NCI-H128 (cell line): ENCODE results near the gene DOCK9.

ENCODE experiments used
- DNase-seq: peaks from one replicate; lab custom pipeline; 2025; ENCODE audit not compliant: unreplicated experiment; lab: John Stamatoyannopoulos, UW

DOCK9 gene

DNA sequence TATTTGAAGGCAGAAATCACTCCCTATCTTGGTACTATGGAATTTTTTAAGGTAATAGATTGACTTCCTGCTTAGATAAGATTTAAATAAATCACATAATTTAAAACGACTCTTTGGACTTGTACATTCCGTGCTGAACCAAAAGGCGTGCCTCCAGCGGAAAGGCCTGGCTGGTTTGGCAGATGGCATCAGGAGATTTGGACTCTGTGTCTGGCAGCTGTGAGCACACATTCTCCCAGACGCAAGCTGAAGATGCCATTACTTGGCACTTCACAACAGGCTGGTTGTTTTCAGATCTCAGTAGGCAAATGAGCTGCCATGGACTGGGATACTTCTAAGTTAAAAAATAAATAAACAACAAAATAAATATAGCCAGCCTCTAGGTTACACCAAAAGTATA lies 120.9 kb downstream of the DOCK9 start:
- no peak for DNase-seq

DNA sequence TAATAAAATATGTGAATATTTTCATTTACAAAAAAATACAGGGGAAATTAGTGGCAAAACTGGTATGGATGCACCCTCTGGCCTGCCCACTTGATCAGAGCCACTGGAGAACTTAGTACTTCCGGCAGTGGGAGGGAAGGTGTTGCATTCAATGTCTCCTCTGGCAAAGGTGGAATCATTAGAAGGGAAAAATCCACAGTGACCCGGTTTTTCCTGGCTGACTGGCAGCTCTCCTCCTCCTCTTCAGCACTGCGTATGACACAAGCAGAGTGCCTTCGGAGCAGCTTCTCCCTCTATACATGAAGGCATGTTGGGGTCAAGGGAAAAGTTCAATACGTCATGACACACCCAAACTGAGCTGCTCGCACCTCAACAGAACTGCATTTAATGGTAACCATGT lies 123.4 kb downstream of the DOCK9 start:
- DNase-seq: no peak

DNA sequence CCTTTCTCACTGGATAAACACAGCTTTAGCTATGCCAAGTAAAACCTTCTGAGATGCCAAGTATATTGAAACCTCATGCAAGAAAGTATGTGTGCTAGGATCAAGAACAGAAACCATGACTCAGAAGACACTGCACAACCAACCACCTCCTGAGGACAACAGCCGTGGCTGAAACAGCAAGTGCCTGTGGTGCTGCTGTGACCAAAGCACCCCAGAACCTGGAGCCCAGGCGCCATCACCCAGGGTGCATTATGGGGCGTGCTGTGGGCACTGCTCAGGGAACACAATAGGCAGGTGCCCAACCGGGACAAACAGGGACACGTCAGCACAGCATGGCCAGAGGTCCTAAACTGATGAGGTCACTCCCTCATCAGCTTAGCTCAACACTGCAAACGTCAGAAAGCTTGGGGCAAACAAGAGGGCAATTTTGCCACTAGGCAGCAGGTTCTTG lies 124.1 kb downstream of the DOCK9 start:
- DNase-seq: no peak

DNA sequence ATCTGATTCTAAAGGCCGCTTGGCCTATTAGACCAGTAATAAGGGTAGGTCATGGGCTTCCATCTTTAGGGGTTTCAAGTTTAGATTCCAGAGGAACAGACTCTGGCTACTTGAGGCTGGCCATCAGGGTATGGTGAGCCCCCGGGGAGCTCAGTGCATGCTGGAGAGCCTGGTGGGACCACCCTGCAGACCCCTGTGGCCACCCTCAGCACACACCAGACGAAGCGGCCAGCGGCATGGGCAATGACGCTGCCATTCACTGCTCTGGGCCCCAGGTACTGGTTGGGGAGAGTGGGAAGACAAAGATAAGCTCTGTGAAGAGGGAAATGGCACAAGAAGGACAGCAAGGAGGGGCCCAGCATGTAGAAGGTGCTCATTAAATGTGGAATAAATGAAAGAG lies 126.6 kb downstream of the DOCK9 start:
- DNase-seq: no peak

DNA sequence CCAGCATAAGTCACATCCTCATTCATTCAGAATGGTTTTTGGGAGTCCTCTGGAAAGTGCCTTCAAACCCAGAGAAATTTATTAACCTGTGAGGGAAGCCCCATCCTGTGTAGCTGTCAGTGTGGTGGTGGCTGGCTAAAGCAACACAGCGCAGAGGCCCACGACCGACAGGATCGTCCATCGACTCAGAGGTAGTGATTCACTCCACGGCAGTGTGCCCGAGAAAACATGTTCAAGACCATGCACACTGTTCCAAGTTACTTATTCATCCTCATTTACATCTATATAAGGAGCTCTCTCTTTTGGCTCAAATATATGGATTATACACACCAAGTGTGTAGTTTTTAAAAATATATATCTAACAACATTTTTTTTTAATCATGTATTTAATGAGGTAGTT lies 129.1 kb downstream of the DOCK9 start:
- DNase-seq: no peak

DNA sequence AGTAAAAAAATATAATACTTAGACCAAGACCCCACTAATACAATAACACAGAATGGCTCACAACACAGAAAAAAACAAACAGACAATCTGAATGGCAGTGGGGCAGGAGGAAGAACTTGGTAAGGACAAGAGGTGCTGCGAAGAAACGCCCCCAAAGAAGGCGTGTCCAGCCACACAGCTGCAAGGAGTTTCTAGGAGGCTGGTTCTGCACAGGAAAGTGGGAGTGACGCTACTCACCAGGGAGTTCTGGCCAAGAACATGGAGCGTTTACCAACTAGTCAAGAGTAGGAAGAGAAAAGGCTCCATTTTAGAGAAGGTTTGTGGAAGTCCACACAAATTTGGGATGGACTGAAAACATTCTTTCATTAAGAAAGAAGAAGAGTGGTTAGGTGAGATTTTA lies 130.1 kb downstream of the DOCK9 start:
- DNase-seq: no peak

DNA sequence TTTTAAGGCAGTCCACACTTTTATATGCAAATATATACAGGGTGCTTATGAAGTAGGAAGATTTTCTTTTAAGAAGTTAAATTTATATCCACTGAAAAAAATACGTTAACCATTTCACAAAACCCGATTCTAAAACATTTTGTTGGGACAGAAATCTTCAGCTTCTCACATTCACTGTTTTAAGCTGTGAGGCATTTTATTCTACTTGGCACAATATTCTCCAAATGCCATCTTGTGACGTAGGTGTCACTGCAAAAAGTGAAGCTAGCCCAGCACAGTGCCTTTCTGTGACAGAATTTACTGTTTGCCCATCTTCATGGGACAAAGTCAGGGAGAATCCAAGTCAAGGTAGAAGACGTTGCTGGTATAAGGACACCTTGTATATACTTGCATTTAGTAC lies 130.9 kb downstream of the DOCK9 start:
- no peak for DNase-seq

DNA sequence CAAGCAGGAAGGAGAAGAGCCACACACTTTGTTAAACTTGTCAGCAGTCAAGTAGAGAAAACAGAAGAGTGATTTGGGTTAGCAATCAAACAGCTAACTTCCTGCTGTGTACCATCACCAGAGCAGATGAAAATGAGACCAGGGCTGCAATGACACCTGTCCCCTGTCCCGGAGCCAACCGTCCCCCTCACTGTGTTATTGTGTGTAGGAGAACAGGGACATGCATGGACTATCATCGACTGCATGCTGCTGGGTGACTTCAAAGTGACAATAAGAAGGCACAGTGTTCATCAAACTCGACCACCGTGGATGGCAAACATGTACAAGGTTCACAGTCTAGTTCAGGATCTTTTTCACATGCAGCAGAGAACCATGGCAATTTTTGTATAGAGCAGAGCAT lies 131.3 kb downstream of the DOCK9 start:
- no peak for DNase-seq

DNA sequence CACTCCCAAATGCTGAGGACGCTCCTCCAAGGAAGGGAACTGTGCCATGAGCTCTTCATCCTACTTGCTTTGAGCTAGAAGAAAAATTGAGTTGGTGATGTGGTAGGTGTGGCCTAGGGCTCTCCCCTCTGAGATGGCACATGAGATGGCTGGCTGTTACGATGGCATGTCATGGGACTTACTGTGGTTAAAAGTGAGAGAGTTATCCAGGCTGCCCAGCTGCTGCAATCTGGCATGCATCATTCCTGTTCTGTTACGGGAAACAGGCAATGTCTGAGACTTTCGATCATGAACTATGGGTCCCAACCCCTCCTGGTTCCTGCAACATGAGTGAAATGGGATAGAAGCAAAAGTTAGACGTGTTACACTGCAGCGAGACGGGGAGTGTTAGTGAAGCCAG lies 132.1 kb downstream of the DOCK9 start:
- DNase-seq: no peak

DNA sequence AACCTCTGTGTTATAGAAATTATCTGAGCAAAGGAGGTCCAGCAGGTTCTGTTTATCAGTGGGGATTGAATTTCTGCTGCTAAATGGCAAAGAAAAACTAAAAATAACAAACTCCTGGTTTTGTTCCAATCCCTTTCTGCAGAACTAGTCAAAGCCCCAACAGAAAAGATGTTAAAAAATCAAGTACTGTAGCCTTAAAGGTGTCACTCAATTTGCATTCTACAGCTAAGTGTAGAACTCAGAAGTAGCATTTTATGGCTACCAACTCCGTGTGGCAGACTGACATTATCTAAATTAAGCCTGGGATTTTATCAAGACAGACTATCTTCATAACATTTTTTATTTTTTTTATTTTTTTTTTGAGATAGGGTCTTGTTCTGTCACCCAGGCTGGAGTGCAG lies 133.8 kb downstream of the DOCK9 start:
- DNase-seq: no peak

DNA sequence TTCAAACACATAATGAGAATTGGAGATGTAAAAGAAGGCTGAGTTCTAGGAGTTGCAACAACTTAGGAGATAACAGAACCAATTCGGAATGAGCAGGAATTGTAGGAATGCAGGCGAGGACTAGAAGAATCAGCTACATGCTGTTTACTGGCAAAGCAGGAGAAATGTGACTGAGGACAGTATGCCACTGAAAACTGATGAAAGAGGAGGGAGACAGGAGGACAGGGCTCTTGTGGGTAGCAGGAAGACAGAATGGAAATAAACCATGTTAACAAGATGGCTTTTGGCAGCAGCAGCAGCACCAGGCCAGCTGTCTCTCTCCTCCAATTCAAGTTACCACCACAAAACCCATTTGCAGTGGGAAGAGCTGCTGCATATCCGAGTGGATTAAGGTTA lies 134.4 kb downstream of the DOCK9 start:
- DNase-seq: no peak

DNA sequence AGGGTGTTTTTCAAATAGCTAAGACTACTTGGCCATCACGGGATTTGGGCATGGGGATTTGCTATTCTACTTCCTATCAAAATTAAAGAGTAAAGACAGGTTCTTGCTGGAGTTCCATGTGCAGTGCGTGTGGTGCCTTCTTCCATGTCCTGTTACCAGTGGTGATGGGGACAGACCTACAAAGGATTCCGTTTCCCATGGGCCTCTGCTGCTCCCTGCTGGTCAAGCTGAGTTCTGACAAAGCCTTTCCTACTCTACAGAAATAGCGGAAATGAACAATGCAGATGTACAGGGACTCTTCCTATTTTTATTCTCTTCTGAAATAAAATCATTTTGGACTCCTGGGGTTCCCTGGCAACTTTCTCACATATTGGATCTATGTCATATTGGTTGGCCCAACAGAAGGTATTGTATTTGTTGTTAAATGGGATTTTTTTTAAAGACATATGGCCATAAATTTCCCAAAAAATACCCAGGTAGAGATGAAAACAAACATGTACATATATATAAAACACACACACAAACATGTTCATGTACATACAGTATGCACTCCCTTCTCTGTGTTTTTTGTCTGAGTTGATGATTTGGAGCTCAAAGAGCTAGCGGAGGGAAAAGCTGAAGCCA lies 134.9 kb downstream of the DOCK9 start:
- peak; percentile 11 for DNase-seq

DNA sequence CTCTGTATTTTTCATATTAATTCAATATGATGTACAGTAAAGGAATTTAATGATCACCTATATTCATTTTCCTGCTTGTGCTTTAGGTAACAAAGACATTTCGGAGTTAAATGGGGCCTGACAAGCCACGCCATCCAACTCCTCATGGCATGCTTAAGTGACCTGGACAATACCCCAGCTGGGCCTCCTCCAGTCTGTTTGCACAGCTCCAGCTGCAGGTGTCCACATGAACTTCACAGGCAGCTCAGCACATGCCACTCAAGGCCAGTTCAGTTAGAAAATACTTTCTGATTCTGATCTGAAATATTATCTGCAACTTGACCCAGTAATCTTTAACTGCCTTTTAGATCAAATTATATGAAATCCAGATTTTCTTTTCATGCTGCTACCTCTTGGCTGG lies 135.8 kb downstream of the DOCK9 start:
- DNase-seq: no peak

DNA sequence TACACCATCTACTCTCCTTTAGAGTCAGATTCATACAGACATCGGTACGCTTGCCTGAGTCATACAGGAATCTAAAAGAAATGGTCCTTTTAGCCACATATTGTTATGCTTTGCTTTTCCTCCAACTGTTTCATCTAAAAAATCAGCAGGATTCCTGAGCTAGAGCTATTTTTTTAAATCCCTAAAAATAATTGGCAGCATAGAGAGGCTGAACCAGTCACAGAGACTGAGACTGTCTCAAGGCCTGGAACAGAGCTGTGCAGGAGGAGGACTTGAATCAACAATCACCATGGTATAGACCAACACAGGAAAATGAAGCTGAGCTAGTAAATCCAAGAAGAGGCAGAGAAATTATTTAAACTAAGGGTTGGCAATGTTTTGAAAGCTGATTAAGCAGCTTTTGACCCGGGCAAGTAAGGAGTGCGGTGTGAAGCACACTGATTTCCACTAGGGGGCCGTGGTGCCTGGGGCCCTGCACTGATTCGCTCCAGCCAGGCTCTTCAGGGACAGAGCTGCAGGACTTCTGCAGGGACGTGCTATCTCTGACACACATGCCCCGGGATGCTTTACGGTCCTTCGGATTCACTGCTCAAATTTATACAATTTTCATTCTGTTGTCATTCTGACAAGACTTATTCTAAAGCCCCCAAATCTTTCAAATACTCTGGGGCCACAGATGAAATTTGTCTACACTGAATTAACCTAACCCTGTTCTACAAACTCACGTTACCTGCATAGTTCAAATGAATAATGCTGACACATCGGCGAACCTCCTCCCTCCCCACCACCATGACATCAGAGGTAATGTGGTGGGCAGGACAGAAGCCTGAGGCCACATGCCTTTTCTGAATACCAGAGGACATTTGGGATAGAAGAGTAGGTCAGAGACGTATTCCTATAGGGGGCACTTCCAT lies 137.8 kb downstream of the DOCK9 start:
- DNase-seq: no peak

DNA sequence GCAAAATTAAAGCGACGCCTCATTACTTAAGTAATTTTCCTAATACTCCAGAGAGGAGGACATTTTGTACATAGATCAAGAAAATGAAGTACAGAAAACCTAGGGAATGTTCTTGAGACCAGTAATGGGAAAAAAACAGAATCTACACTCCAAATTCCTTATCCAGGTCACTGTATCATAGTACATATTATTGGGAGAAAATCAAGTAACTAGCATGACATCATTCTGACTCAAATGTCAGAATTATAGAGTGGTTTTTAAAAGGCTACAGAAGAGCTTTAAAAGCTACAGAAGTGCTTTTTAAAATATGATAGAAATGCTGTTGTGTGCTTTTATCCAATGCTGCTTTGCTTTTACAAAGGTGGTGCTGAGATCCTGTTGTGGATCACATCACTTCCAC lies 139.1 kb downstream of the DOCK9 start:
- no peak for DNase-seq

DNA sequence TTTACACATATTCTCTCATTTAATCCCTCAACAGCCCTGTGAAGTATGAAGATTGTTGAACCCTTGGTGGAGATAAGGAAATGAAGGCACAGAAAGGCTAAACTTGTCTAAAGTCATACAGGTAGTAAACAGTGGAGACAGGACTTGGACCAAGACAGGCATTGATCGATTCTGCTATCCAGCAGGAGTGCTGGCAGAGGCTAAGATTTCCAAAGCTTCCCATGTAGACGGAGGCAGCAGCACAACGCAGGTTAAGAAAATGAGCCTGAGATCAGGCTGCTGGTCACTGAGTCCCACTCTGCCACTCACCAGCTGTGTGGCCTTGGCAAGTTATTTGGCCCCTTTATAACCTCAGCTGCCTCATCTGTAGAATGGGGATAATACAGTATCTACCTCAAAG lies 140.0 kb downstream of the DOCK9 start:
- DNase-seq: no peak

DNA sequence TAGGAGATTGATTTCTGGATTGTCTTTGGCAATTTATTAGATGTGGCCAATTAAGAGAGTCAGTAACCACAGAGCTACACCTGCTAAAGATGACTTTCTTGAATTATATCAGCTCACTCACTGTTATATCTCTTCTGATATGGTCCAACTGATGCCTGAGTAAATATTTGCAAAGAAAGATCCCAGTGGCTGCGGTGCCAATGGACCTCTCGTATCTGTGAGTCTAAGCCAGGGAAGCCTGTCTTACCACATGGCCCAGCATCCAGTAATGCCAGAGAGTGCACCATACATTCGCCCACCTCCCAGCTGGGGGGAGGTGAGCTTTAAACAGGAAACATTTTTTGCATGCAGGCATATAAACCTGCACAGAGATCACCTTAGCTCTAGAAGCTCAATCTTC lies 142.7 kb downstream of the DOCK9 start:
- no peak for DNase-seq

DNA sequence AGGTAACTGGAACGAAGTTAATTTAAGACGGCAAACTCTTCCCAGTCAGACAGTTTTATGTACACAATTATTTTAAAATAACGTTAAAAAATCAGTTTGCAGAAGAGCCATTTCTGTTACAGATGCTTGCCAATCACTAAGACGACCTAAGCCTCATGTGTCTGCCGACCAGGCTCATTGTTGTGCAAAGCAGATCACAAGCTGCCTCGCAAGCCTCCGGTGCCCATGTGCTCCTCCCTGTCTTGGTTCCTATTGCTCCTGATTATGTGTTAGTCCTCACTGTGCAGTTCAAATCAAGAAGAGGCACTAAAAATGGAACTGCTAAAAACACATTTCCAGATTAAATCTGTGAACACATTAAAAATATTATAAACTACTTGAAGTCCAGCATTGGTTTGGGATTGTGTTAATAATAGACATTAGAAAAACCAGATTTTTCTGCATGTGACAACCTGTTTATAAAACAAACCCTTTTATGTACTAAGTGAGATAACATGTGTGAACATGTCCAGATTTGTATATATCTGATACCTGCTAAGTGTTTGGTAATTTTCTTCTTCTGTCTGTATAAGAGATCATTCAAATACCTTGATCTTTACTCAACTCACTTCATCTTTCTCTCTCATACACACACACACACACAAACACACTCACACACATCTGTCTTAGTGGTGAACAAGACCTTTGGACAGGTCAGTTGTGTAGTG lies 143.5 kb downstream of the DOCK9 start:
- DNase-seq: no peak

DNA sequence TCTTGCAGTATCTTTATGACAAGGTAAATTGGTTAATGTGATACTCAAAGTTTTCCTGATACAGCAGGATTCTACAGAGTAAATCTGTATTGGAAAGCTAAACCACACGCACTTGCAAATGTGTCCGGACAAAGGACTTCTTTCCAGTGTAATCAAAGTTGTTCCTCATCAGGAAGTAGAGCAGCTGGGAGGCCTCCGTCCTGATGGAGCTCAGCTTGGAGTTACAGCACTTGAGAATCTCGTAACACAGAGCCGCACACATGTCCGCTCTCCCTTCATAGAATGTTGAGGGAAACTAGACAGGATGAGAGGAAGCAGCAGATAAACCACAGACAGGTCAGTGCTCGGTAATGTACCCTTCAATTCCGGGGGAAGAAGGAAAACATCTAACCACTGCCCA lies 146.6 kb downstream of the DOCK9 start:
- no peak for DNase-seq

DNA sequence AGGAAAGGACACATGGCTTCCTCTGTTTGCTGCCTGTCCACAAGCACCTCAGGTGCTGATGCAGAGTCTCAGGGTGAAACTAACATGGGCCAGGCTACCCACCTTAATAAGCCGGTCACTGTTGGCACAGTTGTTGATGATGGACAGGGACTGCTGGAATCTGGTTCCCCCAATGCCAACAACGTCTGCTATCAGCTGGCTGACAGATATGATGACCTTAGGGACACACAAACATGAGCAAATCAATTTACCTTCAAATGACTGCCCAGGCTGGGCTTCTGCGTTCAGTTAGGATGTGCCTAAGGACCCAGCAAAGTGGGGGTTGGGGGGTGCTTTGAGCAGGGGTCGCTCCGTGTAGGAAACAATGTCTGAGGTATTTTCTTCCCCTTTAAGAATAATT lies 148.3 kb downstream of the DOCK9 start:
- no peak for DNase-seq

DNA sequence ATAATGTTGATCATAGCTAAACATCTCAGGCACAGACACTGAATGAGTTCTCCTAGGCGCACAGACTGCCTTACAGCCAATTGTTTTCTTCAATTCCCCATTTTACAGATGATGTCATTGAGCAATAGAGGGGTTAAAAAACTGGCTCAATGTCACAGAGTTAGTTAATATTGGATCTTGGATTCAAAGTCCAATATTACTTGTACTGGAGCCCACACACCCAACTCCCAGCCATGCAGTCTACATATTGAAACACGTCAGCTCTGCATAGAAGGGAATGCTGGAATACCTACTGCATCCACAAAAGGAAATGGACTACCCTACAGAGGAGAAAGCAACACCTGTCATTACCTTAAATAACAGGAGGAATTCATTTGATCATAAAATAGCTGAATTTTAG lies 149.2 kb downstream of the DOCK9 start:
- no peak for DNase-seq

DNA sequence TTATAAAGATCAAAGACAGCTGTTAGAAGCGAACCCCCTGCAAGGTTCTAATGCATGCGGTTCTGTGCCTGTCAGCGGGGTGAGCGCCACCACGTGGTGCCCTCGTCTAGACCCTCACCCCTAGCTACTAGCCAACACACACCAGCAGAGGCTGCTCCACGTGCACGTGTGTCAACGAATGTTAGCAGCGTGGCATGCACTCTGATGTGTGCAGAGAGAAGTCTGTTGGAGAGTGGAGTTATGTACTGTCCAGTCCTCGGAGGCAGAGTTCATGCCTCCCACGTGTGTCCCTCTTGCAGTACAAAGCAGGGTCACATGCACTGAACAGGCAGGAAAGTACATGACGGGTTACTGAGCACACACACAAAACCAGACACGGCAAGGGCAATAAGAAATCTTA lies 150.4 kb downstream of the DOCK9 start:
- no peak for DNase-seq
